ENCODE measurements around the gene CHD9. TPM values are rescaled to one million over a fixed set of nuclear protein-coding genes. Genes with fewer than 3 reads are reported as not detected.

CHD9 gene
- total RNA-seq, 1 donor from 2014 or later, result 68.6 TPM

- no peaks in the 10 kb centered on the region for H3K4me1 Mint-ChIP-seq (ENCODE audit: unreplicated experiment)
- no peak overlapping the region for H3K27ac Mint-ChIP-seq
- H3K9me3 Mint-ChIP-seq, result no peaks in the 10 kb centered on the region
- TF ChIP-seq, protein P1, sequence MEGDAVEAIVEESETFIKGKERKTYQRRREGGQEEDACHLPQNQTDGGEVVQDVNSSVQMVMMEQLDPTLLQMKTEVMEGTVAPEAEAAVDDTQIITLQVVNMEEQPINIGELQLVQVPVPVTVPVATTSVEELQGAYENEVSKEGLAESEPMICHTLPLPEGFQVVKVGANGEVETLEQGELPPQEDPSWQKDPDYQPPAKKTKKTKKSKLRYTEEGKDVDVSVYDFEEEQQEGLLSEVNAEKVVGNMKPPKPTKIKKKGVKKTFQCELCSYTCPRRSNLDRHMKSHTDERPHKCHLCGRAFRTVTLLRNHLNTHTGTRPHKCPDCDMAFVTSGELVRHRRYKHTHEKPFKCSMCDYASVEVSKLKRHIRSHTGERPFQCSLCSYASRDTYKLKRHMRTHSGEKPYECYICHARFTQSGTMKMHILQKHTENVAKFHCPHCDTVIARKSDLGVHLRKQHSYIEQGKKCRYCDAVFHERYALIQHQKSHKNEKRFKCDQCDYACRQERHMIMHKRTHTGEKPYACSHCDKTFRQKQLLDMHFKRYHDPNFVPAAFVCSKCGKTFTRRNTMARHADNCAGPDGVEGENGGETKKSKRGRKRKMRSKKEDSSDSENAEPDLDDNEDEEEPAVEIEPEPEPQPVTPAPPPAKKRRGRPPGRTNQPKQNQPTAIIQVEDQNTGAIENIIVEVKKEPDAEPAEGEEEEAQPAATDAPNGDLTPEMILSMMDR (conservative IDR thresholded peaks at IDR 0.05), result no peak
- H3K4me3 Mint-ChIP-seq, result no peak overlapping the region
- H3K27me3 Mint-ChIP-seq, result peaks cover 3% of the 10 kb centered on the region
- DNase-seq (ENCODE audit: extremely low spot score, unreplicated experiment), result no peak
- no peaks in the 10 kb centered on the region for H3K36me3 Mint-ChIP-seq
Measured at GRCh38 chr16:53358884-53359283, 304.1 kb downstream of the CHD9 start.

- H3K4me1 Mint-ChIP-seq (ENCODE audit: unreplicated experiment), result no peaks in the 10 kb centered on the region
- TF ChIP-seq, protein P1 (conservative IDR thresholded peaks at IDR 0.05), result no peak
- H3K9me3 Mint-ChIP-seq, result no peaks in the 10 kb centered on the region
- no peaks in the 10 kb centered on the region for H3K27me3 Mint-ChIP-seq
- H3K27ac Mint-ChIP-seq, result no peak overlapping the region
- no peaks in the 10 kb centered on the region for H3K36me3 Mint-ChIP-seq
- H3K4me3 Mint-ChIP-seq, result no peak overlapping the region
- no peak for DNase-seq (ENCODE audit: extremely low spot score, unreplicated experiment)
Measured at GRCh38 chr16:53369921-53370320, 315.1 kb downstream of the CHD9 start.

GRCh38 chr16:53370827-53371226, 316.0 kb downstream of the CHD9 start:
- H3K36me3 Mint-ChIP-seq, result no peaks in the 10 kb centered on the region
- H3K27ac Mint-ChIP-seq, result no peak overlapping the region
- no peak for DNase-seq (ENCODE audit: extremely low spot score, unreplicated experiment)
- TF ChIP-seq, protein P1 (conservative IDR thresholded peaks at IDR 0.05), result no peak
- no peaks in the 10 kb centered on the region for H3K27me3 Mint-ChIP-seq
- H3K4me3 Mint-ChIP-seq, result no peak overlapping the region
- no peaks in the 10 kb centered on the region for H3K4me1 Mint-ChIP-seq (ENCODE audit: unreplicated experiment)
- no peaks in the 10 kb centered on the region for H3K9me3 Mint-ChIP-seq

DNA sequence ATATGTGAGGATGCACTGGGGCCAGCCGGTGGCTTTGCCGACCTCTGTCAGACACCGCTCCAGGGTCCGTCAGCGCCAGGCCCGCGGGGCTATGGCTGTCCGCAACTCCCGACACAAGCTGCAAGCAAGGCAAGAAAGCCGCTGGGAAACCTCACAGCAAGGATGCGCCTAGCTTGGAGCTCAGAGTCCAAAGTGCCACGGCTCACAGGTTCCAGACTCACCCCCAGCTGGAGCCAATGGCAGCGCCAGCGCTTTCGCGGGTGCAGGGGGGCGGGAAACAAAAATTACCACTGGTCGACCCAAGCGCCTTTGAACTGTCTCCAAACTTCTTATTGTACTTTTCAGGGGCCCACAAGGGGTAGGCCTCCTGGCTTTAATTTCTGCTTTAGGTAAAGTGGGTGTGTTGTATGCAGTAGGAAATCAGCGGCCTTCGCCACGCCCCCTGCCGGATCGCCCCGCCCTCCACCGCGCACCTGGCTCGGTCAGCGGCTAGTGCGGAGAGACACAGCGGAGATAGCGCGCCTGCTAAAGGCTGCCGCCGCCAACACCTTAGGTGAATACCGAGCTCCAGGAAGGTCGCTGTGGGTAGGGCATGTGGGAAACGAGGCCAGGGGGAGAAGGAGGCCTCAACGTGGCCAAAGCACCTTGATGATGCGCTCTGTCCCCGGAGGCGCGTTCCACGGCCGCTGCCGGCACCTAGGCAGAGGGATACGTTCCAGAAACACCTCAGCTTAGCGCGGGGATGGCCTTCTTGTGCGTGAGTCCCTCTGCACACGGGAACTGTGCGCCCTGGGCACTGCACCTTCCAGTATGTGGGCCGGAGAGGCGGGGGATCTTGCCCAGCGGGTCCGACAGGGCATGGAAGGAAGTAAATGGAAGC, 318.4 kb downstream of the CHD9 start:
- TF ChIP-seq, protein P1 (conservative IDR thresholded peaks at IDR 0.05), result no peak
- no peak for DNase-seq (ENCODE audit: extremely low spot score, unreplicated experiment)

GRCh38 chr16:53374800-53375199, 320.0 kb downstream of the CHD9 start:
- H3K27me3 Mint-ChIP-seq, result no peaks in the 10 kb centered on the region
- H3K4me3 Mint-ChIP-seq, result no peak overlapping the region
- no peaks in the 10 kb centered on the region for H3K36me3 Mint-ChIP-seq
- DNase-seq (ENCODE audit: extremely low spot score, unreplicated experiment), result no peak
- TF ChIP-seq, protein P1 (conservative IDR thresholded peaks at IDR 0.05), result no peak
- H3K27ac Mint-ChIP-seq, result no peak overlapping the region
- no peaks in the 10 kb centered on the region for H3K4me1 Mint-ChIP-seq (ENCODE audit: unreplicated experiment)
- no peaks in the 10 kb centered on the region for H3K9me3 Mint-ChIP-seq

More for the DNA sequence above, 318.4 kb downstream of the CHD9 start:
- Mint-ChIP-seq H3K4me1 (ENCODE audit: unreplicated experiment) (no peaks in the 10 kb centered on the region), H3K9me3 (no peaks in the 10 kb centered on the region), H3K27me3 (no peaks in the 10 kb centered on the region), H3K4me3 (no peak overlapping the region), H3K36me3 (no peaks in the 10 kb centered on the region), H3K27ac (no peak overlapping the region)

Data from type B pancreatic cell (in vitro differentiated cells).